MM.1S (cell line): Measurements from ENCODE around the gene HEXIM1.

Source experiments
- DNase-seq: peaks from one replicate; pipeline ENCODE4 v3.0.0-alpha.2; 2015
- H2AFZ ChIP-seq: fragments of 300-600 bp; sonication (generic); 2 replicates; pipeline ENCODE4 v1.6.0; 2016; ENCODE audit warnings: antibody characterized with exemption, low read length
- H3F3A ChIP-seq: fragments of 300-600 bp; sonication (generic); 2 replicates; pipeline ENCODE4 v1.6.1; 2016; ENCODE audit warnings: mild to moderate bottlenecking, antibody characterized with exemption, low read length, moderate library complexity, mixed read lengths; ENCODE audit not compliant: insufficient read depth
- H3K27ac ChIP-seq: fragments of 300-600 bp; sonication (generic); 2 replicates; pipeline ENCODE4 v1.5.1; 2016; ENCODE audit warnings: mild to moderate bottlenecking, low read length
- H3K27me3 ChIP-seq: fragments of 300-600 bp; sonication (generic); replicated peaks from 2 replicates; pipeline ENCODE4 v1.6.0; 2016; ENCODE audit warnings: low read length; ENCODE audit not compliant: insufficient read depth
- H3K36me3 ChIP-seq: fragments of 300-600 bp; sonication (generic); replicated peaks from 2 replicates; pipeline ENCODE4 v1.6.1; 2016; ENCODE audit warnings: mild to moderate bottlenecking, low read length, mixed read lengths; ENCODE audit not compliant: insufficient read depth
- H3K4me1 ChIP-seq: fragments of 300-600 bp; sonication (generic); 2 replicates; pipeline ENCODE4 v1.6.1; 2016; ENCODE audit warnings: low read length, mixed read lengths
- H3K4me2 ChIP-seq: fragments of 300-600 bp; sonication (generic); 2 replicates; pipeline ENCODE4 v1.6.0; 2016; ENCODE audit warnings: low read depth, low read length
- H3K4me3 ChIP-seq: fragments of 300-600 bp; sonication (generic); 2 replicates; pipeline ENCODE4 v1.5.1; 2016; ENCODE audit warnings: low read length, mixed read lengths
- H3K79me2 ChIP-seq: fragments of 300-600 bp; sonication (generic); 2 replicates; pipeline ENCODE4 v1.6.1; 2016; ENCODE audit warnings: mixed run types, low read length, mixed read lengths
- H3K9ac ChIP-seq: fragments of 300-600 bp; sonication (generic); 2 replicates; pipeline ENCODE4 v1.6.1; 2016; ENCODE audit warnings: low read length, mixed read lengths
- H3K9me2 ChIP-seq: fragments of 300-600 bp; sonication (generic); replicated peaks from 2 replicates; pipeline ENCODE4 v1.6.1; 2016; ENCODE audit warnings: mild to moderate bottlenecking, low read length, mixed read lengths; ENCODE audit not compliant: insufficient read depth
- H3K9me3 ChIP-seq: fragments of 300-600 bp; sonication (generic); replicated peaks from 2 replicates; pipeline ENCODE4 v1.6.1; 2016; ENCODE audit warnings: mild to moderate bottlenecking, low read length, mixed read lengths; ENCODE audit not compliant: insufficient read depth
- H4K20me1 ChIP-seq: fragments of 300-600 bp; sonication (generic); 2 replicates; pipeline ENCODE4 v1.6.1; 2016; ENCODE audit warnings: mild to moderate bottlenecking, low read length, moderate library complexity, mixed read lengths; ENCODE audit not compliant: insufficient read depth
- CTCF ChIP-seq: fragments of 300-600 bp; sonication (generic); IDR thresholded peaks from 2 replicates; pipeline ENCODE4 v1.5.1; 2016; ENCODE audit warnings: antibody characterized with exemption, low read length, mixed read lengths
- EZH2 ChIP-seq: fragments of 300-600 bp; sonication (generic); optimal IDR thresholded peaks from 2 replicates; pipeline ENCODE3; 2017; ENCODE audit warnings: low read depth, mild to moderate bottlenecking, antibody characterized with exemption, low read length, mixed read lengths
- EZH2phosphoT487 ChIP-seq: fragments of 300-600 bp; sonication (generic); IDR thresholded peaks from 2 replicates; pipeline ENCODE4 v1.6.1; 2018; ENCODE audit warnings: antibody characterized with exemption, low read length

HEXIM1 gene

GRCh38 chr17:45144199-45145034, 3.9 kb upstream of the HEXIM1 start:
- peaks cover 13% of the 10 kb centered on the region; the same call in 1 of the 2 replicates for H3F3A ChIP-seq
- no peaks in the 10 kb centered on the region for H3K9me3 ChIP-seq
- H3K36me3 ChIP-seq: no peaks in the 10 kb centered on the region
- H3K4me1 ChIP-seq: no peaks in the 10 kb centered on the region
- H3K9ac ChIP-seq: no peak overlapping the region
- H3K9me2 ChIP-seq: no peaks in the 10 kb centered on the region
- no peaks in the 10 kb centered on the region for H4K20me1 ChIP-seq
- H3K79me2 ChIP-seq: peaks cover 8% of the 10 kb centered on the region
- no peak overlapping the region for H3K4me3 ChIP-seq
- TF ChIP-seq EZH2 (no peak), EZH2phosphoT487 (no peak), CTCF (no peak)
- no peak overlapping the region for H3K27ac ChIP-seq
- no peak for DNase-seq
- no peak overlapping the region for H2AFZ ChIP-seq
- H3K4me2 ChIP-seq: no peak overlapping the region
- H3K27me3 ChIP-seq: no peaks in the 10 kb centered on the region

GRCh38 chr17:45145035-45145389, 3.3 kb upstream of the HEXIM1 start:
- Histone ChIP-seq H3F3A (peaks cover 19% of the 10 kb centered on the region), H3K36me3 (no peaks in the 10 kb centered on the region), H3K4me1 (no peaks in the 10 kb centered on the region), H3K9me3 (no peaks in the 10 kb centered on the region), H3K79me2 (peaks cover 14% of the 10 kb centered on the region), H3K9me2 (no peaks in the 10 kb centered on the region), H4K20me1 (no peaks in the 10 kb centered on the region), H2AFZ (no peak overlapping the region), H3K4me2 (no peak overlapping the region), H3K27ac (no peak overlapping the region), H3K27me3 (no peaks in the 10 kb centered on the region), H3K9ac (no peak overlapping the region), H3K4me3 (no peak overlapping the region)
- DNase-seq: no peak
- TF ChIP-seq EZH2: no peak
- no peak for TF ChIP-seq EZH2phosphoT487
- no peak for TF ChIP-seq CTCF

- Histone ChIP-seq H2AFZ (no peak overlapping the region), H3K27me3 (no peaks in the 10 kb centered on the region), H3K9me2 (no peaks in the 10 kb centered on the region), H3K9me3 (no peaks in the 10 kb centered on the region), H3K27ac (no peak overlapping the region), H3K79me2 (peaks cover 20% of the 10 kb centered on the region), H3F3A (peaks cover 30% of the 10 kb centered on the region), H3K4me3 (no peak overlapping the region), H3K9ac (no peak overlapping the region), H4K20me1 (no peaks in the 10 kb centered on the region; the same call in 1 of the 2 replicates), H3K36me3 (no peaks in the 10 kb centered on the region), H3K4me1 (peaks cover 7% of the 10 kb centered on the region), H3K4me2 (no peak overlapping the region)
- no peak for DNase-seq
- TF ChIP-seq CTCF: no peak
- TF ChIP-seq EZH2phosphoT487: no peak
- no peak for TF ChIP-seq EZH2
Observed at GRCh38 chr17:45146166-45146565, 2.1 kb upstream of the HEXIM1 start.
